Measurements from ENCODE around the gene C20orf96.
"Not testable (repeated sequence)": the region's sequence is repeated elsewhere in the genome, so short reads cannot be mapped to it uniquely, and the experiment has no call there.

The C20orf96 gene

GRCh38 chr20:290084-290831, at the start of gene C20orf96:
Gene C20orf96, minus strand, starts transcription at chr20:290750. Its CDS starts 140 bp downstream, at chr20:290610.
- DNase-seq (ENCODE audit: low read depth in 2 of 2, low spot score in 1 of 2) = peak; percentile 70 to 71

- not testable (repeated sequence) for DNase-seq (ENCODE audit: low read depth in 2 of 2, low spot score in 1 of 2)
Measured at GRCh38 chr20:336040-336439, 45.5 kb upstream of the C20orf96 start.

- no peak for DNase-seq (ENCODE audit: low read depth in 2 of 2, low spot score in 1 of 2)
Measured at GRCh38 chr20:334578-334977, 44.0 kb upstream of the C20orf96 start.

- DNase-seq (ENCODE audit: low read depth in 2 of 2, low spot score in 1 of 2) = peak in 1 of 2 donors; percentile 24
Measured at GRCh38 chr20:330233-331149, 39.9 kb upstream of the C20orf96 start.

- no peak for DNase-seq (ENCODE audit: low read depth in 2 of 2, low spot score in 1 of 2)
Measured at GRCh38 chr20:329851-330232, 39.3 kb upstream of the C20orf96 start.

GRCh38 chr20:328975-329695, 38.6 kb upstream of the C20orf96 start:
- DNase-seq (ENCODE audit: low read depth in 2 of 2, low spot score in 1 of 2) = no peak

- DNase-seq (ENCODE audit: low read depth in 2 of 2, low spot score in 1 of 2) = no peak
Measured at GRCh38 chr20:328027-328974, 37.8 kb upstream of the C20orf96 start.

GRCh38 chr20:327186-328026, 36.9 kb upstream of the C20orf96 start:
- peak in 1 of 2 donors; percentile 59 for DNase-seq (ENCODE audit: low read depth in 2 of 2, low spot score in 1 of 2)

- DNase-seq (ENCODE audit: low read depth in 2 of 2, low spot score in 1 of 2) = no peak
Measured at GRCh38 chr20:326645-327185, 36.2 kb upstream of the C20orf96 start.

GRCh38 chr20:325889-326644, 35.5 kb upstream of the C20orf96 start:
- peak in 1 of 2 donors; percentile 10 for DNase-seq (ENCODE audit: low read depth in 2 of 2, low spot score in 1 of 2)

GRCh38 chr20:325045-325888, 34.7 kb upstream of the C20orf96 start, which contains the start of gene SOX12:
Gene SOX12, plus strand, starts transcription at chr20:325552. Its CDS starts 373 bp downstream, at chr20:325925.
- peak; percentile 95 to 96 for DNase-seq (ENCODE audit: low read depth in 2 of 2, low spot score in 1 of 2)

- peak; percentile 76 to 84 for DNase-seq (ENCODE audit: low read depth in 2 of 2, low spot score in 1 of 2)
Measured at GRCh38 chr20:324177-325044, 33.9 kb upstream of the C20orf96 start.

- DNase-seq (ENCODE audit: low read depth in 2 of 2, low spot score in 1 of 2) = no peak
Measured at GRCh38 chr20:316316-317068, 25.9 kb upstream of the C20orf96 start.

- DNase-seq (ENCODE audit: low read depth in 2 of 2, low spot score in 1 of 2) = no peak
Measured at GRCh38 chr20:313948-314347, 23.4 kb upstream of the C20orf96 start.

- no peak for DNase-seq (ENCODE audit: low read depth in 2 of 2, low spot score in 1 of 2)
Measured at GRCh38 chr20:313402-313801, 22.9 kb upstream of the C20orf96 start.

- no peak for DNase-seq (ENCODE audit: low read depth in 2 of 2, low spot score in 1 of 2)
Measured at GRCh38 chr20:312866-313265, 22.3 kb upstream of the C20orf96 start.
